Kidney (tissue), 14 donors: Measurements from ENCODE around the gene TENM4. TPM values are rescaled to one million over a fixed set of nuclear protein-coding genes. Genes with fewer than 3 reads are reported as not detected.

Experiments used
- DNase-seq, 5 donors: peaks; one replicate each; pipeline ENCODE4 v3.0.0-alpha.2; 2013 to 2020
- FAIRE-seq: peaks from 2 replicates; lab custom pipeline; 2012; peaks lifted over from hg19 to GRCh38; lab: Jason Lieb, UNC
- H3K27ac ChIP-seq, 2 donors: one replicate each; pipeline ENCODE4 v1.7.0; 2013; ENCODE audit warnings: low read depth in 2 of 2, low read length in 2 of 2, inconsistent platforms in 1 of 2
- H3K27me3 ChIP-seq: one replicate; pipeline ENCODE4 v1.7.1; 2013; ENCODE audit warnings: low read length, inconsistent platforms; ENCODE audit not compliant: control insufficient read depth, insufficient read depth
- H3K36me3 ChIP-seq, 3 donors: one replicate each; pipeline versions ENCODE4 v1.7.0 to v1.7.1; 2013; ENCODE audit warnings: low read length in 3 of 3, control low read depth in 1 of 3, inconsistent platforms in 1 of 3; ENCODE audit not compliant: insufficient read depth in 3 of 3, control insufficient read depth in 2 of 3
- H3K4me1 ChIP-seq, 3 donors: one replicate each; pipeline versions ENCODE4 v1.7.0 to v1.7.1; 2013; ENCODE audit warnings: low read length in 3 of 3, inconsistent platforms in 1 of 3, low read depth in 1 of 3; ENCODE audit not compliant: control insufficient read depth in 2 of 3, insufficient read depth in 2 of 3
- H3K4me3 ChIP-seq, 3 donors: one replicate each; pipeline versions ENCODE4 v1.7.0 to v1.8.1; 2013; ENCODE audit warnings: low read length in 3 of 3, control low read depth in 1 of 3, inconsistent platforms in 1 of 3
- H3K9ac ChIP-seq, 3 donors: one replicate each; pipeline versions ENCODE4 v1.7.0 to v1.7.1; 2013; ENCODE audit warnings: low read length in 3 of 3, control low read depth in 1 of 3, inconsistent platforms in 1 of 3
- H3K9me3 ChIP-seq, 3 donors: one replicate each; pipeline versions ENCODE4 v1.7.0 to v1.7.1; 2013; ENCODE audit warnings: low read length in 3 of 3, control low read depth in 1 of 3, inconsistent platforms in 1 of 3; ENCODE audit not compliant: control insufficient read depth in 2 of 3, insufficient read depth in 1 of 3
- CTCF ChIP-seq: IDR thresholded peaks from 3 replicates; pipeline ENCODE4 v1.5.1; 2012; ENCODE audit warnings: mild to moderate bottlenecking, moderate library complexity, borderline replicate concordance; ENCODE audit not compliant: insufficient read depth; ENCODE audit errors: extremely low read depth
- intact Hi-C: fragments of 100-400 bp; cut with DNase I; formaldehyde crosslinking; loops from one replicate; pipeline ENCODE4 v1.11.1; 2022
- polyA plus RNA-seq: library from polyadenylated mRNA; stranded (reverse); fragments of 350-450 nt; fragmentation: Illumina TruSeq; extraction: RNeasy Lipid Tissue Mini Kit (QIAGEN cat#74804); gene quantifications from one replicate; pipeline ENCODE4 v1.2.3, GENCODE V29; 2014; ENCODE audit warnings: low read depth, low replicate concordance; ENCODE audit not compliant: insufficient read depth
- total RNA-seq: library from RNA; stranded (reverse); fragmentation: NEBNext Ultra II Directional; extraction: Animal tissue kit (Norgen Biotek cat#: 25700); gene quantifications from one replicate; pipeline ENCODE4 v1.2.1, GENCODE V29; 2021
- donor health status: control.
- donor health status: control.
- donor health status: control.
- donor health status: control.
- donor health status: control.
- donor health status: DM: yes; HTN: yes; CAD: no.
- donor health status: Normal renal cell carcinoma (clear cell type).

The TENM4 gene
- total and polyA plus RNA-seq, 2 donors from 2014 or later = 0.34 to 31.0 TPM

- no peak overlapping the region for H3K27ac ChIP-seq
- no peak for DNase-seq
These were observed 23.5 kb downstream of the TENM4 start for GRCh38 chr11:79417069-79417920.

GRCh38 chr11:79415912-79416311 lies 24.9 kb downstream of the TENM4 start:
- no peak for TF ChIP-seq CTCF
- Histone ChIP-seq H3K36me3 (no peaks in the 10 kb centered on the region), H3K9me3 (peaks cover 0 to 6% (median 0%) of the 10 kb centered on the region in 3 donors), H3K27me3 (no peaks in the 10 kb centered on the region), H3K9ac (no peak overlapping the region), H3K4me1 (peaks cover 2 to 17% (median 9%) of the 10 kb centered on the region in 3 donors), H3K4me3 (no peak overlapping the region), H3K27ac (no peak overlapping the region)
- DNase-seq = no peak
- intact Hi-C loops = no loop called here
- no peak for FAIRE-seq

More at GRCh38 chr11:79417069-79417920, 23.5 kb downstream of the TENM4 start:
- intact Hi-C loops = no loop called here
- no peaks in the 10 kb centered on the region for H3K36me3 ChIP-seq
- H3K4me3 ChIP-seq = no peak overlapping the region
- no peak overlapping the region for H3K9ac ChIP-seq
- H3K9me3 ChIP-seq = peaks cover 0 to 6% (median 0%) of the 10 kb centered on the region in 3 donors
- H3K4me1 ChIP-seq = peaks cover 2 to 17% (median 9%) of the 10 kb centered on the region in 3 donors
- FAIRE-seq = no peak
- no peaks in the 10 kb centered on the region for H3K27me3 ChIP-seq
- TF ChIP-seq CTCF = no peak

- H3K27me3 ChIP-seq = no peaks in the 10 kb centered on the region
- FAIRE-seq = no peak
- H3K4me3 ChIP-seq = no peak overlapping the region
- no peak for TF ChIP-seq CTCF
- H3K9me3 ChIP-seq = peaks cover 0 to 6% (median 0%) of the 10 kb centered on the region in 3 donors
- no peak for DNase-seq
- H3K27ac ChIP-seq = no peak overlapping the region
- peaks cover 2 to 17% (median 9%) of the 10 kb centered on the region in 3 donors for H3K4me1 ChIP-seq
- no peak overlapping the region for H3K9ac ChIP-seq
- no peaks in the 10 kb centered on the region for H3K36me3 ChIP-seq
- intact Hi-C loops = no loop called here
These were observed 25.4 kb downstream of the TENM4 start for GRCh38 chr11:79415411-79415810.
